Left kidney (tissue), 2 donors: ENCODE data around the gene PIH1D1. TPM values are rescaled to one million over a fixed set of nuclear protein-coding genes. Genes with fewer than 3 reads are reported as not detected.
A peak's percentile ranks its signal among the peaks of the same experiment; 100 is the strongest.

Experiments used
- DNase-seq: peaks from one replicate; pipeline ENCODE4 v3.0.0-alpha.2; 2013
- polyA plus RNA-seq: library from polyadenylated mRNA; unstranded; fragments of 120-200 nt; gene quantifications from one replicate; pipeline ENCODE4 v1.2.1, GENCODE V29; 2013; ENCODE audit not compliant: insufficient read length

The PIH1D1 gene
- polyA plus RNA-seq, 1 donor, result 91.6 TPM

- peak; percentile 79 for DNase-seq
These were observed 30.4 kb downstream of the PIH1D1 start for GRCh38 chr19:49421039-49421877.

- no peak for DNase-seq
These were observed 31.4 kb downstream of the PIH1D1 start for GRCh38 chr19:49420227-49420626.

GRCh38 chr19:49419173-49419572 is 32.4 kb downstream of the PIH1D1 start:
- no peak for DNase-seq

GRCh38 chr19:49418511-49418910 is 33.1 kb downstream of the PIH1D1 start:
- no peak for DNase-seq

GRCh38 chr19:49417088-49417487 is 34.5 kb downstream of the PIH1D1 start:
- no peak for DNase-seq

- no peak for DNase-seq
These were observed 35.8 kb downstream of the PIH1D1 start for GRCh38 chr19:49415810-49416200.

GRCh38 chr19:49415102-49415809 is 36.4 kb downstream of the PIH1D1 start:
- DNase-seq, result no peak

GRCh38 chr19:49414256-49414655 is 37.4 kb downstream of the PIH1D1 start:
- DNase-seq, result no peak

- DNase-seq, result peak; percentile 82
These were observed 38.3 kb downstream of the PIH1D1 start for GRCh38 chr19:49413348-49413747.

GRCh38 chr19:49411681-49412326 is 39.8 kb downstream of the PIH1D1 start:
- no peak for DNase-seq

GRCh38 chr19:49409441-49410029 is 42.1 kb downstream of the PIH1D1 start:
- DNase-seq, result no peak

GRCh38 chr19:49408816-49409440 is 42.7 kb downstream of the PIH1D1 start:
- DNase-seq, result no peak

- DNase-seq, result no peak
These were observed 44.1 kb downstream of the PIH1D1 start for GRCh38 chr19:49407482-49408015.

- no peak for DNase-seq
These were observed 44.5 kb downstream of the PIH1D1 start for GRCh38 chr19:49407079-49407478.

GRCh38 chr19:49403404-49404187 is 48.0 kb downstream of the PIH1D1 start:
- peak; percentile 35 for DNase-seq

- no peak for DNase-seq
These were observed 51.6 kb downstream of the PIH1D1 start for GRCh38 chr19:49400029-49400428.

GRCh38 chr19:49398931-49399330 is 52.7 kb downstream of the PIH1D1 start:
- DNase-seq, result no peak

GRCh38 chr19:49398001-49398615 is 53.5 kb downstream of the PIH1D1 start:
- no peak for DNase-seq

GRCh38 chr19:49396738-49397505 is 54.7 kb downstream of the PIH1D1 start:
- DNase-seq, result no peak
